Body of pancreas (tissue), 4 donors: ENCODE measurements around the gene ADGRL3.

Experiments used
- CTCF ChIP-seq, 7 experiments: fragments of 450-650 bp in 4 of 7; fragments of 200-600 bp in 3 of 7; sonication (generic) in 3 of 7; IDR thresholded peaks; one replicate each; pipeline ENCODE4 v1.5.1; 2016 to 2019; ENCODE audit warnings: antibody characterized with exemption in 7 of 7
- POLR2A ChIP-seq, 3 donors: fragments of 450-650 bp; IDR thresholded peaks; one replicate each; pipeline ENCODE4 v1.6.1; 2016; ENCODE audit warnings: antibody characterized with exemption in 3 of 3, mild to moderate bottlenecking in 2 of 3

DNA sequence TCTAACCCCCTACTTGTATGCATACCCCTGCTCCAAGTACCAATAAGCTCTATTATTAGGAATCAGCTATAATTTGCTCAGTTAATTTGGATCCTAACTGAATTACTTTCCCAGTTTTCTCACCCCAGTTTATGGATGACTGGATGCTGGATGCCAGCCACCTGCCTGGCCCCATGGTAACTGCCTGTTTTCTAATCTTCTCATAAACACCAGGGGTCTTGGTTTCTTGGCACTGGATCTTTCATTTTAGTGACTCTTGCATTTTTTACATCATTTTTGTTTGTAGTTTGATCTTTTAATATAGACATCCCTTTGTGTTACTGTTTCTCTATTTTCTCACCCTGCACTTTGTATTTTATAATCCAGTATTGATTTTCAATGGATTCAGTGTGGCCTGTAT lies 246.8 kb downstream of the ADGRL3 start:
- TF ChIP-seq CTCF (IDR thresholded peaks at IDR 0.05) (no peak), POLR2A (IDR thresholded peaks at IDR 0.05) (no peak)
